Transverse colon (tissue), 4 donors: Measurements from ENCODE around the gene VENTX.

Experiments
- CTCF ChIP-seq, 5 experiments: fragments of 200-600 bp in 3 of 5; fragments of 450-650 bp in 2 of 5; sonication (generic) in 3 of 5; IDR thresholded peaks; 1 replicate in 2 of 5; 2 replicates in 3 of 5; pipeline ENCODE4 v1.5.1; 2016 to 2017; ENCODE audit warnings: antibody characterized with exemption in 5 of 5, inconsistent platforms in 3 of 5, mild to moderate bottlenecking in 2 of 5, moderate library complexity in 1 of 5
- EP300 ChIP-seq: sonication (generic); formaldehyde crosslinking; IDR thresholded peaks from one replicate; pipeline ENCODE4 v1.6.1; 2017; ENCODE audit warnings: antibody characterized with exemption, low read depth
- POLR2A ChIP-seq: fragments of 450-650 bp; IDR thresholded peaks from one replicate; pipeline ENCODE4 v1.6.1; 2016; ENCODE audit warnings: antibody characterized with exemption, mild to moderate bottlenecking, moderate library complexity
- POLR2AphosphoS5 ChIP-seq, 3 donors: sonication (generic); formaldehyde crosslinking; IDR thresholded peaks; one replicate each; pipeline ENCODE4 v1.6.1; 2016; ENCODE audit warnings: antibody characterized with exemption in 3 of 3

- TF ChIP-seq CTCF (IDR thresholded peaks at IDR 0.05): no peak
- TF ChIP-seq EP300: no peak
- TF ChIP-seq POLR2A: no peak
- TF ChIP-seq POLR2AphosphoS5 (IDR thresholded peaks at IDR 0.05): no peak
Measured at GRCh38 chr10:133242611-133243356, 5.1 kb downstream of the VENTX start.
